SKM-1 (cell line): ENCODE data around the gene SERINC2.

Experiments used
- DNase-seq: peaks from one replicate; lab custom pipeline; 2025; ENCODE audit not compliant: unreplicated experiment; lab: John Stamatoyannopoulos, UW

Gene SERINC2

GRCh38 chr1:31412732-31413404 lies at the start of gene SERINC2:
SERINC2 (plus strand) TSS chr1:31413213; CDS start chr1:31413266, 53 bp downstream.
- DNase-seq, result no peak

DNA sequence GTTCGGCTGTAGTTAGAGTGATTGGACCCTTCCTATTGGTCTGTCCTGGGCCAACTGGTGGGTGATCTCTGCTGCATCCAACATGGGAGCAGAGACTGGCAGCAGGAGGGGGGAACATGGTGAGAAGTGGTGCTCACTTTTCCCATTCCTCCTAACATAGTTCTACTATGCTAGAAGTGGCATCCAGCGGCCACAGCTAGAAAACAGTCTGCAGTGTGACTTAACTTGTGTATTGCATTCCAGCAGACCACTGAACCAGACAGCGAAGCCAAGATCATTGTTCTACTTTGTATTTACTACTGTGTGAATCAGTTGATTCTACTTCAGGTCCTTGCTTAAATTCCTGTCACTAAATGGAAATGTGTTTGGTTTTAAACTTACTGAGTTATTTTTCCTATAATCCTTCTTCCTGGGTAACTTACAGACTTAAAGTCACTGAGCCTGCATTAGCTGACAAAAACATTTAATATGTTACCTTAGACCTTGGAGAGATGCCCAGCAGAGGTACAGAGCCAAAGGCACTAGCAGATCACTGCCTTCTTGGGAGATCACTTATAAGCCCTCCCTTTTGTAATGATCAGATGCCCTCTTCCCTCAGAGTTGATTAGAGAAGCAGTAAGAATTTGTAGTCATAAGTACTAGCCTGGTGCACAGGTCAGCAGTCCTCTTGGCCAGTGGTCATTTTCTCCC lies 48.3 kb upstream of the SERINC2 start:
- no peak for DNase-seq

- DNase-seq, result no peak
Measured at GRCh38 chr1:31366796-31367195, 46.2 kb upstream of the SERINC2 start.

DNA sequence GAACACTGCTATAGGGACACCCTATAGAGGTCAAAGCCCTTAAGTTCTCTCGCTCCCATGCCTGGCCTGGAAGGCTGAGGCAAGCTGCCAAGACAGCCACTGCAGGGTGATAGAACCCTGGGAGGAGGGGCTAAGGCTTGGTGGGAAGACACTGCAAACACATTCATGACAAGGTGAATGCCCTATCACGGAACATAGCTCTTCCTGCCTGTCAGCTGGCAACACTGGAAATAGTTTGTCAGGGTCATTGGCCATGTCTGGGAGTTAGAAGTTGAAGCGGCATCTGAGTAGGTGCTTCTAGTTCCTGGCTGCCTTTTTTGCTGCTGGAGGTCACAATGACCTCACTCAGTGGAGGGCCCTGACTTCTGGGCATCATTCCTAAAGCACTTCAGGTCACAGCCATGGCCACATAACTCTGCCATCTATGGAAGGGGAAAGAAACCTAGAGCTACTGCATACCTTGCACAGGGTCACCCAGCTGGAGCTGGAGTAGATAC lies 44.4 kb upstream of the SERINC2 start:
- no peak for DNase-seq

DNA sequence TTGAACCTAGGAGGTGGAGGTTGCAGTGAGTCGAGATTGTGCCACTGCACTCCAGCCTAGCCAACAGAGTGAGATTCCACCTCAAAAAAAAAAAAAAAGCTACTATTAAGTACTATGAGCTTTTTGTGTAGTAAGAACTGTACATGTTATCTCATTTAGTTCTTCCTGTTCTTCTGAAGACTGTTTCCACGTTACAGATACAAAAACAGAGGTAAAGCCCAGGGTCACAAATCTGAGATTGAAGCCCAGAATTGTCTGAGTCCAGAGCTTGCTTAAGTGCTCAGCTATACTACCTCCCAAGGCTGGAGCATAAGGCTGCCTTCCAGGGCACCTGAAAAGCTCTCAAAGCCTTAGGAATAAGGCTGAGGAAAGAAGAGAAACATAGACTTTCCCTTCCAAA lies 43.0 kb upstream of the SERINC2 start:
- no peak for DNase-seq

GRCh38 chr1:31370565-31370964 lies 42.4 kb upstream of the SERINC2 start:
- DNase-seq, result no peak

- DNase-seq, result no peak
Measured at GRCh38 chr1:31371121-31371959, 41.7 kb upstream of the SERINC2 start.

DNA sequence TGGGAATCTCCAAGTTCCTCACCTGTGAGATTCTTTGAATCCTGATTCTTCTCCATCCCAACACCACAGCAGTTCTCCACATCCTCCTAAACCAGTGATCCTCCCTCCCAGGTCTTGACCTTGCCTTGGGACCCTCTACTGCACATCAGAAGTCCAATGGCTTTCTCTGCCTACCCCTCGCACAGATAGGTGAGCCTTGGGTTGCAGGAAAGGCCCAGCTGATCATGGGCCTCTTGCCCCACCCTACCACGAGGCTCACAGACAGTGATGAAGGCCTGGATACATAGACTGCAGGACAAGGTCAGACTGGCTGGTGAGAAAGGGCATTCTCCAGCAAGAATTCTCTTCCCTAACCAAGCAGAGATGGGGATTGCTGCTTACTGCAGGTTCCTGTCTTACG lies 41.0 kb upstream of the SERINC2 start:
- no peak for DNase-seq

GRCh38 chr1:31372751-31373055 lies 40.3 kb upstream of the SERINC2 start:
- no peak for DNase-seq

DNA sequence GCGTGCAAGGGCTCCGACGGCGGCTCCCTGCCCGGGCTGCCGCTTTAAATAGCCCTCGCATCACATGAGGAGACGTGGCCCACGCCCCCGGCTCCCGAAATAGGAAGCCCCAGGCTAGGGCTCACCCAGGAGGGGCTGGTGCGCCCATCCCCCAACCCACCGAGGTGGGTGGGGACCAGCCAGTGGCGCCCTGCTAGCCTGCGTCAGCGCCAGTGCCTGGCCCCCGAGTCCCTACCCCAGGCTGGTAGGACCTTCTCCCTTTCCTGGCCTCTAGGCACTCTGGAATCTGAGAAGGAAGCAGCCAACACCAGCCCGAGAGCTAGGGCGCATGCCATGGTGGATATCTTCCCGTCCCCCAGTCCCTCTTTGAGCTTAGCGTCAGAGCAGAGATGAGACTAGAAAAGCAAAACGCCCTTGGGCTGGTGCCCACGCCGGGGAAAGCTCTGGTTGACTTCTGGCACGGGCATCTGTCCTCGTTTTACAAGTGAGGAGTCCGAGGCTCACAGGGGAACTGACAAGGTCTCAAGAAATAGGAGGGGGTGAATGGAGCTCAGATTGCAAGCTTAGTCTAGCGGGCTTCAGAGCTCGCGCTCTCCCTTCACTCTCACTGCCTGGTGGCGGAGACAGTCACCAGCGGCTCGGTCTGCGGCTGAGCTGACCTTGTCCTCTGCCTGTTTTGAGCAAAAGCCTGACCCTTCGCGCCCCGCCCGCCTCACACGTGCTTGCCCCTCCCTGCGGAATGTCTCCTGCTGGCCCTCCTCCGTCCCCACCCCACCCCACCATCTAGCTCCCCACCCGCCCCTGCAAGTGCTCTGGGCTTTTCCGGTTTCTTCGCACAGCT lies 39.7 kb upstream of the SERINC2 start, which contains the start of gene FABP3:
Gene FABP3, minus strand, starts transcription at position 21 of the 841 bp plus-strand sequence. CDS start 62 bp downstream, outside the sequence.
- no peak for DNase-seq

GRCh38 chr1:31373897-31374486 lies 39.0 kb upstream of the SERINC2 start:
- no peak for DNase-seq

DNA sequence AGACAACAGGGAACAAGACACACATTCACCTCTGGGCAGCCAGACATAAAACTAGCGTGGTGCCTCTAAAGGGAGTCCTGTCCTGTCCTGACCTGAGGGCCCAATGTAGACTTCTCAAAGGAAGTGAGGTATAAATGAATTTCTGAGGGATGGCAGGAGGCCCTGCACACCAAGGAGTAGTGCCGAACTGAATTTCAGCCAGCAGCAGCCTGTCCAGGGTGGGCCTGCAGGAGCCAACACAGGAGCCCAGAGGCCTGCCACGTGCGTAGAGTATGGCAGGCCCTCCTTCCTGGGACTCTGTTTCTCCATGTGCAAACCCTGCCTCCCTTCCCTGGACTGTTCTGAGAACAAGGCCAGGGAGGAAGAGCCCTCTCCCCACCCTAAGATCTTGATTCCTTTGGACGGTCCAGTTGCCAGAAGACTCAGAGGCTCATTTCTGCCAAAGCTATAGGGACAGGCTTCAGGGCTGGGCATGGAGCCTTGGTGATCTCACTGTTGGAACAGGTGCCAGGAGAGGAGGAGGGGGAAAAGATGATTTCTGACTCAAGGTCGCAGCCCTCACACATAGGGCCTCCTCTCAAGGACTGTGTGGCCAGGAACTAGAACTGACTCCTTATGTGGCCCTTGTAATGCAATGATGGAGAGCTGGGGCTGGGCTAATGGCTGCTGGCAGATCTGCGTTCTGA lies 38.4 kb upstream of the SERINC2 start:
- DNase-seq, result no peak

DNA sequence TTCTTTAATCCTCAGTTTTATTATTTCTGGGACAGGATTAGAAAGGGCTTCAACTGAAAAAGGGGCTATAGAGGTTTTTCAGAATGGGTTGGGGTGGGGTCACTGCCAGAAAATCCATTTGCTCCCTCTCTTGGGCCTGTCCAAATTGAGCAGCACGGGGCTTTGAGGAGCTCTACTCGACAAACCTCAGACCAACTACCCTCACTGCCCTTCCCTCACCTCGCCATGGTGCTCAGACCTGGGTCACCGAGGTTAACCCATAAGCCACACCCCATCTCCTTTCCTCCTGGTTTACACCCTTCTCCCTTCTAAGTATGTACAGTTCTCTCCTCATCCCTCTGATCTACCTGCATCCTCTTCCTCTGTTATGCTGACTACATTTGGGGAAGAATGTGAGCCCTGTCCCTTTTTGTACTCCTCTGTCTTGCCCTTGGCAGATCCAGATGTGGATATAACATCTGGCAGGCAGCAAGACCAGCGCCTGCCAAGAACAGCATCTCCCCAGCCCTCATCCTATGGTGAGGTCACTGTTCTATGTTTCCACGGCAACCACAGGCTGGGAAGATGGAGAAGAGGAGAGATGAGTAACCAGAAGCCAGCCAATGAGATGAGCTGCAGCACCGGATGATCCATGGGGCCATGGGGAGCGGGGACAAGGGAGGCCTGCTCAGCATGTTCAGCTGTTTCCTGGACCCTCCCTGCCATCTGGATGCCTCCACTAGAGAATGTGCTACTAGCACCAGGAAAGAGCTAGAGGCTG lies 36.5 kb upstream of the SERINC2 start:
- no peak for DNase-seq

DNA sequence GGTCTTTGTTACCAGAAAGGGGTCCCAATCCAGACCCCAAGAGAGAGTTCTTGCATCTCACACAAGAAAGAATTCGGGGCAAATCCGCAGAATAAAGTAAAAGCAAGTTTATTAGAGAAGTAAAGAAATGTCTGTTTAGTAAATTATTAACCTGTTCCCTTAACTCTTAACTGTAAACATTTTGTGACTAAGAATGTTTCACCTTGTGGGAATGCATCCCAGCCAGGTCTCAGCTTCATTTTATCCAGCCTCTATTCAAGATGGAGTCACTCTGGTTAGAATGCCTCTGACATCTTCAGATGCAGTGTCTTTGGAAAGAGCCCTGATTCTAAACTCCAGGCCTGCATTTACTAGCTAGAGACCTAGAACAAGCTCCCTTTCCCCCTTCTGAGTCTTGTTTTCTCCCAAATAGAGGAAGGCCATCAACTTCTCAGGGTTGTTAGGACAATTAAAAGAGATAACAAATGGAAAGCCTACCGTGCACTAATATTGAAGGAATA lies 35.6 kb upstream of the SERINC2 start:
- DNase-seq, result no peak

GRCh38 chr1:31378001-31378400 lies 35.0 kb upstream of the SERINC2 start:
- no peak for DNase-seq

- DNase-seq, result no peak
Measured at GRCh38 chr1:31380181-31380580, 32.8 kb upstream of the SERINC2 start.

DNA sequence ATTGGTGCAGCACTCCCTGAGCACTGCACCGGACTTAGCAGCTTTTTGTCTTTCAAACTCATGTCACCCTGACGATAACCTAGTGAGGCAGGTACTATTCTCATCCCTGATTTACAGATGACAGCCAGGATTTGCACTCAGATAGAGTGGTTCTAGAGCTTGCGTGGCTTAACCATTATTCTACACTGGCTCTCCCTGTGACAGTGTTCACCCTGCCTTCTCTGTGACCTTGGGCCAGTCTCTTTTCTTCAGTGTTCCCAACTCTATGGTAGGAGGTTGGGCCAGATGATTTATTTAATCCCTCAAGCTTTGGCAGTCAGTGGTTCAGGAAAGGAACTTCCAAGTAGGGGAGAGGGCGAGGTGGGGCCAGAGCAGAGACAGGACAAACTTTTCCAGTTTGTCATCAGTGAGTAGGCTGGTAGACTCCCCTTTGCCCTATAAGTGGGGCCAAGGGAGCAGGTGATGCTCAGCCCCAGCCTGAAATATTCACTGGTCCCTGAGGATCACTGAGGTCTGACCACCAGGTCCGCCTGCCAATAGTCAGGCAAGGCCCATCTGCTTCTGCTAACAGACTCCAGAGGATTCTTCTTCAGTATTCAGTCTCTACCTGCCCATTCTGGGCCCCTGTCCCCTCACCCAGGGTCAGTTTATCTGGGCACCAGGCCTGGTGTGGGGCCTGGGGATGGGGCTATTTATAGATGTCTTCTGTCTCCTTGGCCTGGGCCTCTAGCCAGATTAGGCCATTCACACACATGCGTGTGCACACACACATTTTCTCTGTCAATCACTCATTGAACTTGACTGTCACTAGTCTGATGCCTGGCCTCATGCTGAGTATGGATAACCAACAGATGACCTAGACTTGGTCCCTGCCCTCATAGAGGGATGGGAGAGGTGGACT lies 31.4 kb upstream of the SERINC2 start:
- DNase-seq, result no peak
